ENCODE results near the gene RSKR. TPM values are rescaled to one million over a fixed set of nuclear protein-coding genes. Genes with fewer than 3 reads are reported as not detected.

Gene RSKR
- total RNA-seq, 1 experiment from 2014 or later, result 18.9 TPM

- ChIA-PET POLR2A (no interaction called here), CTCF (no interaction called here), RAD21 (ENCODE audit: low non-redundant PET in 1 of 2, low total read pairs in 2 of 2, uncharacterized antibody in 2 of 2, unreplicated experiment in 2 of 2) (no interaction called here)
- H3K4me3 ChIP-seq (replicated peaks in 1 of 2; ENCODE audit: low read depth in 1 of 2, low read length in 2 of 2), result no peak overlapping the region
- no peaks in the 10 kb centered on the region for H3K9me2 ChIP-seq (ENCODE audit: insufficient read depth)
- intact Hi-C loops (cut with micrococcal nuclease), result no loop called here
- no peak overlapping the region for H3K27ac ChIP-seq (ENCODE audit: low read depth, low read length)
- no peaks in the 10 kb centered on the region for H4K20me1 ChIP-seq (ENCODE audit: insufficient read depth)
- peaks cover 64 to 74% of the 10 kb centered on the region in 2 experiments for H3K36me3 ChIP-seq (ENCODE audit: control insufficient read depth in 1 of 2, insufficient read depth in 2 of 2, low read length in 2 of 2)
- no peaks in the 10 kb centered on the region for H3K27me3 ChIP-seq (ENCODE audit: insufficient read depth, low read length)
- TF ChIP-seq REST (IDR thresholded peaks at IDR 0.05; ENCODE audit: low read depth) (no peak), EZH2phosphoT487 (IDR thresholded peaks at IDR 0.05; ENCODE audit: borderline replicate concordance) (no peak), SRF (IDR thresholded peaks at IDR 0.05; ENCODE audit: low read depth) (no peak), SIN3A (IDR thresholded peaks at IDR 0.05; ENCODE audit: low read depth) (no peak), MAX (IDR thresholded peaks at IDR 0.05) (no peak), RAD21 (IDR thresholded peaks at IDR 0.05; ENCODE audit: low read depth) (no peak), ATF3 (IDR thresholded peaks at IDR 0.05) (no peak), CTCF (IDR thresholded peaks at IDR 0.05 in 2 of 3, conservative IDR thresholded peaks at IDR 0.05 in 1 of 3; ENCODE audit: borderline replicate concordance in 1 of 3, insufficient read depth in 1 of 3, low read depth in 2 of 3, low read length in 2 of 3) (no peak), POLR2AphosphoS5 (IDR thresholded peaks at IDR 0.05; ENCODE audit: low read depth, low read length) (no peak), TCF7L2 (IDR thresholded peaks at IDR 0.05; ENCODE audit: borderline replicate concordance, extremely low read depth, insufficient read depth, insufficient read length) (no peak)
- BruUV-seq (replicated peaks), result no TSS peak
- DNase-seq (ENCODE audit: low read depth, low spot score) (no peak), ATAC-seq (no peak)
- no peak overlapping the region for H3K4me2 ChIP-seq (ENCODE audit: low read length)
- H2AFZ ChIP-seq (ENCODE audit: low read depth, low read length, poor library complexity, severe bottlenecking), result no peak overlapping the region
- H3K79me2 ChIP-seq (ENCODE audit: insufficient read depth, low read length), result no peaks in the 10 kb centered on the region
- H3K9ac ChIP-seq (ENCODE audit: low read length), result no peak overlapping the region
- H3K4me1 ChIP-seq (ENCODE audit: control insufficient read depth in 1 of 2, insufficient read depth in 2 of 2, low read length in 2 of 2), result no peaks in the 10 kb centered on the region
- no peaks in the 10 kb centered on the region for H3K9me3 ChIP-seq (ENCODE audit: control insufficient read depth in 1 of 2, insufficient read depth in 1 of 2, low read depth in 1 of 2, low read length in 2 of 2)
Observed at GRCh38 chr17:28615260-28615940, 1.4 kb upstream of the RSKR start.

All from HCT116 (cell line).